GM13976 (cell line): ENCODE data around the gene FXR1.
"Not testable (repeated sequence)": the region's sequence is repeated elsewhere in the genome, so short reads cannot be mapped to it uniquely, and the experiment has no call there.

Experiments
- DNase-seq: peaks from one replicate; pipeline ENCODE4 v3.0.0; 2012; ENCODE audit warnings: low spot score
- in situ Hi-C: fragments of 300-500 bp; cut with MboI; formaldehyde crosslinking; loops from one replicate; pipeline ENCODE4 v1.12.0; 2022; ENCODE audit warnings: low sequenced_read_pairs, mixed read lengths, inconsistent platforms; ENCODE audit not compliant: unreplicated experiment
- TF ChIP-seq, protein P1 (sequence below): IDR thresholded peaks from 2 replicates; pipeline ENCODE4 v1.5.1; 2012; ENCODE audit warnings: borderline replicate concordance, mild to moderate bottlenecking; ENCODE audit not compliant: insufficient read depth; ENCODE audit errors: extremely low read depth, missing control alignments, control extremely low read depth

FXR1 gene

DNA sequence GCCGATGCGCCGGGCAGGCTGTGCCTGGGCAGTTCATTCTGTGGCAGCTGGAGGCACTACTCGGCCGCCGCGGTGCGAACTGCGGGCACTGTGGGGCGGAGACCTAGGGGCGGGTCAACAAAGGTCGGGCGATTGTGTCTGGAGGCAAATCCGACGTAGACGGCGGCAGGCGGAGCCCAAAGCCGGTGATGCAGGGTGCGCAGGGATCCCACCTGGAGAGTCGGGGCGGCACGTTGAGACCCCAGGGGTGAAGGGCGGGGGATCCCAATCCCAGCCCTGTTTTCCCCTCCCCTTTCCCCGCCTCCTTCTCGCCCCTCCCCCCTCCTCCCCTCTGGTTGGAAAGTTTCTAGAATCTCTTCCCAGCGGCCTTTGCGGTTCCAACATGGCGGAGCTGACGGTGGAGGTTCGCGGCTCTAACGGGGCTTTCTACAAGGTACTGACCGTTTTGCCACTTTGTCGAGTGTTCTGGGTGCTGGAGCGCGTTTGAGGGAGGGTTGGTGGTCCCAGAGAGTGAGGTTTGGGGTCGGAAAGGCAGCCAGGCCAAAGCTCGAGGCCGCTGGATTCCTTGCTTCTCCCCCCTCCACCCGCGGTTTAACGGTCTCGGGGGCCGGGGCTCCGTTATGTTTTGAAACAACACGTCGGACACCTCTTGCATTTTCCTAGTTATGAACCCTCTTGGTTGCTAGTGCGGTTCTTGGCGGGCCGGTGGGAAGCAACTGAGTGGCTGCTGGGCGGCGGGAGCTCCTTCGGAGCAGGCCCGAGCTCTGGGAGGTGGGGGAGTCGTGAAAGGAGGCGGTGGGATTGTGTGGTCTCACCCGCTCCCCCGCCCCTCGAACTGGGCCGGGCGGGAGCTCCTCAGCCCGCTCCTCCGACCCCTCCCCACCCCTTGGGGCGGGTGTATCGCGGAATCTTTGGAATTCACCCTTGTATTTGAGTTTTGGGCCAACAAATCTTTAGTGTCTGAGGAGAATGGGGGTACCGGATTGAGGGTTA, at the start of gene FXR1:
FXR1 (plus strand) TSS at position 367 of the 993 bp plus-strand sequence; CDS start at position 383, 16 bp downstream.
- TF ChIP-seq, protein P1, sequence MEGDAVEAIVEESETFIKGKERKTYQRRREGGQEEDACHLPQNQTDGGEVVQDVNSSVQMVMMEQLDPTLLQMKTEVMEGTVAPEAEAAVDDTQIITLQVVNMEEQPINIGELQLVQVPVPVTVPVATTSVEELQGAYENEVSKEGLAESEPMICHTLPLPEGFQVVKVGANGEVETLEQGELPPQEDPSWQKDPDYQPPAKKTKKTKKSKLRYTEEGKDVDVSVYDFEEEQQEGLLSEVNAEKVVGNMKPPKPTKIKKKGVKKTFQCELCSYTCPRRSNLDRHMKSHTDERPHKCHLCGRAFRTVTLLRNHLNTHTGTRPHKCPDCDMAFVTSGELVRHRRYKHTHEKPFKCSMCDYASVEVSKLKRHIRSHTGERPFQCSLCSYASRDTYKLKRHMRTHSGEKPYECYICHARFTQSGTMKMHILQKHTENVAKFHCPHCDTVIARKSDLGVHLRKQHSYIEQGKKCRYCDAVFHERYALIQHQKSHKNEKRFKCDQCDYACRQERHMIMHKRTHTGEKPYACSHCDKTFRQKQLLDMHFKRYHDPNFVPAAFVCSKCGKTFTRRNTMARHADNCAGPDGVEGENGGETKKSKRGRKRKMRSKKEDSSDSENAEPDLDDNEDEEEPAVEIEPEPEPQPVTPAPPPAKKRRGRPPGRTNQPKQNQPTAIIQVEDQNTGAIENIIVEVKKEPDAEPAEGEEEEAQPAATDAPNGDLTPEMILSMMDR = peak; percentile 65
- peak; percentile 90 for DNase-seq
- in situ Hi-C loops = no loop called here

DNA sequence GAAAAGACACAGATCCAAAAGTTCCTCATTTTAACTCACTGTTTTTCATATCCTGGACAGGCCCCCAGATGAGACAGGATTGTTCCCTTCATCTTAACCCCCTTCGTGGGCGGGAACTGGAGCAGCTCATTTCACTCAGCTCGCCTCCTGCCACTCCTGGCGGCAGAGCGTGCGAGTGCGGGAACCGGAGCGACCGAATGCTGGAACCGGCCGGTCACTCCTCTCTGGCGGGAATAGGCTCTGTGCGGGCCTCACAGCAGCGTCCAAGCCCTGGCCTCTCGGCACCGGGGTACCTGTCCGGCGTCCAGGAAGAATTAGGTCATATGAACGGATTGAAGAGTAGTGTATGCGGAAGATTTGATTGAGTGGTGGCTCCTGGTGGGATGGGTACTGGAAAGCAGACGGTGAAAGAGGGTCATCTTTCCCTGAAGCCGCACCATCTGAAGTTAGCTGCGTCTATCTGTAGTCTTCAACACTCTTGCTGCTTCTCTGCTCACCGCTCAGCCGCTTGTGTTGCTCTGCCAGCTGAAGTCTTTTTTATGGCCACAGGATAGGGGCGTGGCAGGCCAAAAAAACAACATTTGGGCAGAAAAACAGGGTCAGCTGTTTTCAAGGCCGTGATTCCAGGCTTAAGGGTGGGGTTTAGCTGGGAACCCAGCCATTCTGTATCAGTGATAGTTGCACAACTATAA, 42.3 kb upstream of the FXR1 start:
- in situ Hi-C loops = no loop called here
- DNase-seq = no peak
- TF ChIP-seq, protein P1 = no peak

DNA sequence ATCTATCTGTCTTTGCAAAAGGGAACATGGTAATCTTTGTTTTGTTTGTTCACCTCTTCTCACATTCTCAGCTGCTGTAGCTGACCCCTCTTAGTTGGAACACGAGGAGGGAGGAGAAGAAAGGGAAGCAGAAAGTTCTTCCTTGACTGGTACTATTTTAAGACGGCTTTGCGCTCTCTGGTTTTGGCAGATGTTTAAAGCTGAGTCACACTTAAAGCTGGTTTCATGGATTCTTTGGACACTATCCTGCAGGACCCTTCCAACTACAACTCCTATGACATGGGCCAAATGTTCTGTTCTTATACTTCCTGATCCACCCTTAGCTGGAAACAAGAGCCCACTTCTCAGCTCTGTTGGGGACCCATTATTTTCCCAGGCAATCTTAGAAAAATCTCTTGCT, 40.6 kb upstream of the FXR1 start:
- in situ Hi-C loops = no loop called here
- TF ChIP-seq, protein P1 = no peak
- DNase-seq = no peak

DNA sequence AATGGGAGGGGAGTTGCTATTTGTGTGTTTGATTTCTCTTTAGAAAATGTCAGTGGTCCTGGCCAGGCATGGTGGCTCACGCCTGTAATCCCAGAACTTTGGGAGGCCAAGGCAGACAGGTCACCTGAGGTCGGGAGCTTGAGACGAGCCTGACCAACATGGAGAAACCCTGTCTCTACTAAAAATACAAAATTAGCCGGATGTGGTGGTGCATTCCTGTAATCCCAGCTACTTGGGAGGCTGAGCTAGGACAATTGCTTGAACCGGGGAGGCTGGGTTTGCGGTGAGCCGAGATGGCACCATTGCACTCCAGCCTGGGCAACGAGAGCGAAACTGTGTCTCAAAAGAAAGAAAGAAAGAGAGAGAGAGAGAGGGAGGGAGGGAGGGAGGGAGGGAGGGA, 40.0 kb upstream of the FXR1 start:
- in situ Hi-C loops, DNase-seq: not testable (repeated sequence)

DNA sequence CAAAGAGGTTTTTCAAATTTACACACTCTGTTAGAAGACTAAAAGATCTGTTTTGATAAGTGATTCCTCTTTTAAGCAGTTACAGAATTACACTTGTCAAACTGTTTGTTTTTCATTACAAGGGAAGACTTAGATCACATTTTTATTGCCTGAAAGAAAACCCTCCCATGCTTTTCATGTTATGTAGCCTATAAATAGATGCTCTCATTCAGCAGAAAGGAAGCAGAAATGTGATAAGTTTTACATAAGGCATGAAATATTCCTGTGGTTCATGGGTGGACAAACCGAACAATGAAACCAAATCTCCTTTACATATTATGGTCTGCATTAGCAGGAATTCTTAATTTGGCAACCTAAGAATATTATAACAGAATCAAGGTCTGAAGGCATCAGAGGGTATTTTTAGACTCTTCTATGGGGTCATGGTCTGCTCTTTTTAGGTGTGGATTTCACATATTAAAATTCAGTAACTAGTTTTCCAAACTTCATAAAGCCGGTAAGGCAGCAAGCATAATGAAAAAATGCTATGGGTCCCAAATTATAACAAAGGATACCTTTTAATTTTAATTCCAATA, 37.3 kb upstream of the FXR1 start:
- no peak for DNase-seq
- in situ Hi-C loops = no loop called here
- TF ChIP-seq, protein P1 = no peak

DNA sequence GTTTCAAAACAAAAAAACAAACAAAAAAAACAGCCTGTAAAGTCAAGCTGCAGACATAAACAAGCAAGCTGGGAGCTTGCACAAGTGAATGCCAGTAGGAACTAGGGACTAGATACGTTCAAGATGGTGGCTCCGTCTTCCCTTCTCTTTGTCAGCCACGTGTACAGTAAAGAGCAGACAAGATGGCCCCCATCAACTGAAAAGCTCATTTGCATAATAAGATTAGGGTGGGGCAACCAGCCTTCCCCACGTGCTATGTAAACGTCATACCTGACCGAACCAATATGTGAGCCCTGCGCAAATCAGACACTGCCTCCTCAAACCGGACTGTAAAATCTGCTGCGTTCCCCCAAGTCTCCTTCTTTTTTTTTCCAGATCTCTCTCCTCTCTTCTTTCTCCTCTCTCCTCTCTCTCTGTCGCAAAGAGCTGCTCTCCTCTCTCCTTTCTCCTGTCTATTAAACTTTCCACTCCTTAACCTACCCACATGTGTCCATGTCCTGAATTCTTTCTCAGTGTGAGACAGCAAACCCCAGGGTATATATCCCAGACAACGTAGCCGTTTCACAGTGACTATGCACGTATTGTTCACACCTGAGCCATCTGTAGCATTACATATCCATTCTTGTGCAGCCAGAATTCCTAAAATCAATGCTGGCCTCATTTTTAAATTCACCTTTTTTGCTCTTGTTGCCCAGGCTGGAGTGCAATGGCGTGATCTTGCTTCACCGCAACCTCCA, 31.2 kb upstream of the FXR1 start:
- in situ Hi-C loops = no loop called here
- TF ChIP-seq, protein P1 = no peak
- DNase-seq = no peak
